Lung (tissue), 16 donors: ENCODE measurements around the gene HYCC2. TPM values are rescaled to one million over a fixed set of nuclear protein-coding genes. Genes with fewer than 3 reads are reported as not detected.

Experiments used
- ATAC-seq: fragments of 200-7000 bp; cut with Tn5 transposase; one replicate; pipeline ENCODE4 v1.9.1; 2020; ENCODE audit warnings: moderate number of reproducible peaks; ENCODE audit not compliant: insufficient read depth, low FRiP score
- DNase-seq, 3 donors: peaks; one replicate each; pipeline ENCODE4 v3.0.0-alpha.2; 2013 to 2017
- H3K27ac ChIP-seq, 2 donors: one replicate each; pipeline ENCODE4 v1.5.1; 2013; ENCODE audit warnings: mild to moderate bottlenecking in 2 of 2, moderate library complexity in 2 of 2, control low read depth in 1 of 2, inconsistent platforms in 1 of 2, low read depth in 1 of 2, low read length in 1 of 2
- H3K27me3 ChIP-seq, 3 donors: one replicate each; pipeline ENCODE4 v1.5.1; 2013; ENCODE audit warnings: low read length in 2 of 3; ENCODE audit not compliant: control insufficient read depth in 3 of 3, insufficient read depth in 3 of 3
- H3K36me3 ChIP-seq, 4 donors: one replicate each; pipeline ENCODE4 v1.5.1; 2013; ENCODE audit warnings: low read length in 4 of 4, mild to moderate bottlenecking in 1 of 4, moderate library complexity in 1 of 4; ENCODE audit not compliant: control insufficient read depth in 4 of 4, insufficient read depth in 4 of 4
- H3K4me1 ChIP-seq, 5 donors: one replicate each; pipeline ENCODE4 v1.5.1; 2013; ENCODE audit warnings: low read length in 5 of 5, mild to moderate bottlenecking in 2 of 5, moderate library complexity in 1 of 5; ENCODE audit not compliant: control insufficient read depth in 5 of 5, insufficient read depth in 5 of 5
- H3K4me3 ChIP-seq: one replicate; pipeline ENCODE4 v1.5.1; 2013; ENCODE audit warnings: mild to moderate bottlenecking, control low read depth, moderate library complexity
- H3K9ac ChIP-seq, 2 donors: one replicate each; pipeline ENCODE4 v1.5.1; 2013; ENCODE audit warnings: low read length in 2 of 2, control low read depth in 1 of 2; ENCODE audit not compliant: insufficient read depth in 1 of 2
- H3K9me3 ChIP-seq, 4 donors: one replicate each; pipeline ENCODE4 v1.5.1; 2013; ENCODE audit warnings: low read length in 3 of 4, mild to moderate bottlenecking in 1 of 4, moderate library complexity in 1 of 4; ENCODE audit not compliant: control insufficient read depth in 4 of 4, insufficient read depth in 3 of 4
- WGBS, 2 donors: extraction: QIAGEN DNeasy Blood & Tissue Kit; methylation state at CpG; one replicate each; pipeline ENCODE4 v1.1.7; 2013; 5-methylcytosine and 5-hydroxymethylcytosine counted together
- long read RNA-seq, 5 donors: transcript quantifications; one replicate each; lab custom pipeline, GENCODE V29; 2026
- polyA plus RNA-seq, 2 donors: library from polyadenylated mRNA; stranded (reverse); fragments of 200-250 nt; gene quantifications; one replicate each; pipeline ENCODE4 v1.2.1, GENCODE V29; 2013
- total RNA-seq, 2 donors: library from RNA; depleted of rRNA in 1 of 2; stranded (reverse); fragments of >200 nt in 1 of 2; gene quantifications; one replicate each; pipeline ENCODE4 v1.2.1, GENCODE V29; 2014 to 2021
- TF ChIP-seq, protein P1 (sequence below): IDR thresholded peaks from 2 replicates; pipeline ENCODE4 v1.5.1; 2012; ENCODE audit warnings: mild to moderate bottlenecking; ENCODE audit errors: control extremely low read depth, extremely low read depth
- donor health status: control.
- donor health status: control.
- donor health status: Bipolar disorder and iron deficiency.
- donor health status: healthy.
- donor health status: DM: yes; HTN: yes; CAD: no.

Gene HYCC2
- 10 to 100 TPM; 25.2 to 36.4 TPM for total RNA-seq
- polyA plus RNA-seq = 1 to 10 TPM; 5.7 to 6.7 TPM
- long read RNA-seq, donor 1, full-length matches to known transcripts = 2 of 2 reads
- long read RNA-seq, donor 1, partial matches to known transcripts = 0 of 2 reads
- long read RNA-seq, donor 1, other reads (novel, unspliced or antisense) = 0 of 2 reads
- long read RNA-seq, donor 2, full-length matches to known transcripts = 1 of 10 reads
- long read RNA-seq, donor 2, partial matches to known transcripts = 9 of 10 reads
- long read RNA-seq, donor 2, other reads (novel, unspliced or antisense) = 0 of 10 reads
- long read RNA-seq, donor 3, full-length matches to known transcripts = 2 of 154 reads
- long read RNA-seq, donor 3, partial matches to known transcripts = 63 of 154 reads
- long read RNA-seq, donor 3, other reads (novel, unspliced or antisense) = 89 of 154 reads
- long read RNA-seq, donor 4, partial matches to known transcripts = 273 of 273 reads
- long read RNA-seq, donor 4, other reads (novel, unspliced or antisense) = 0 of 273 reads
- long read RNA-seq, donor 5, partial matches to known transcripts = 108 of 278 reads
- long read RNA-seq, donor 5, other reads (novel, unspliced or antisense) = 170 of 278 reads

DNA sequence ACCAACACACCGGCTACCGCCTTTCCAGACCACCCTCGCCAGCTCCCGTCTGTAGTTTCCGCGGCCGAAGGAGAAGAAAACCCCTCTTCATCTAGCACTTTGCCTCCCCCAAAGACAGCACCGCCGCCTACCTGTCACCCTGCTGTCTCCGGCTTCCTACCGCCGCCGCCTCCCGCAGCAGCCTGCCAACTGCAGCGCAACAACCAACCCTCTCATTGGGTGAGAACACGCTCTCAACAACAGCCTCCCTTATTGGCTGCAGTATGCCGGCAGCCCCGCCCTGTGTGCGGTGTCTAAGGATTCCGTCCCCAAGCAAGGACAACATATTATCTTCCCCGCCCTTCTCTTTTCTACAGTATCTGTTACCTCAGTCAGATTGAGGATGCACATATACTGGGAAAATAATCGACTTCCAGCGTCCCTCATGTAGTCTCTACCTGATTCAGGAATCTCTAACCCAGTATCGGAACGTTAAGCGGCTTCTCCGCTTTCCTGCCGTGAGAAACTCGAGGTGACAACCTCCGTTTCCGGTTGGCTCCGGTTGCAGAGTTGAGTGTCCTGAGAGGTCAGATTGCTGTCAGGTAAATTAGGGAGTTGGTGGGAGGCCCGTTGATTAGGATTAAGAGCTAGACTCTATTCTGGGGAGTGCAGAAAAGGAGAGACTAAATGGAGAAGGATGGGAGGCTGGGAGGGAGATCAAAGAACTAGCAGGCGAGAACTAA lies at the start of gene HYCC2, which contains the start of gene NDUFB3:
TSS of gene HYCC2 (minus strand) at position 193 of the 722 bp plus-strand sequence. CDS start 47,662 bp downstream, outside the sequence.
TSS of gene NDUFB3 (plus strand) at position 523 of the 722 bp plus-strand sequence. CDS start 6,882 bp downstream, outside the sequence.
- TF ChIP-seq, protein P1, sequence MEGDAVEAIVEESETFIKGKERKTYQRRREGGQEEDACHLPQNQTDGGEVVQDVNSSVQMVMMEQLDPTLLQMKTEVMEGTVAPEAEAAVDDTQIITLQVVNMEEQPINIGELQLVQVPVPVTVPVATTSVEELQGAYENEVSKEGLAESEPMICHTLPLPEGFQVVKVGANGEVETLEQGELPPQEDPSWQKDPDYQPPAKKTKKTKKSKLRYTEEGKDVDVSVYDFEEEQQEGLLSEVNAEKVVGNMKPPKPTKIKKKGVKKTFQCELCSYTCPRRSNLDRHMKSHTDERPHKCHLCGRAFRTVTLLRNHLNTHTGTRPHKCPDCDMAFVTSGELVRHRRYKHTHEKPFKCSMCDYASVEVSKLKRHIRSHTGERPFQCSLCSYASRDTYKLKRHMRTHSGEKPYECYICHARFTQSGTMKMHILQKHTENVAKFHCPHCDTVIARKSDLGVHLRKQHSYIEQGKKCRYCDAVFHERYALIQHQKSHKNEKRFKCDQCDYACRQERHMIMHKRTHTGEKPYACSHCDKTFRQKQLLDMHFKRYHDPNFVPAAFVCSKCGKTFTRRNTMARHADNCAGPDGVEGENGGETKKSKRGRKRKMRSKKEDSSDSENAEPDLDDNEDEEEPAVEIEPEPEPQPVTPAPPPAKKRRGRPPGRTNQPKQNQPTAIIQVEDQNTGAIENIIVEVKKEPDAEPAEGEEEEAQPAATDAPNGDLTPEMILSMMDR = peak; percentile 35
- 0% methylated on average over 34 of the region's 34 CpGs for WGBS, 2 donors
- peaks cover 0 to 26% (median 2%) of the 10 kb centered on the region in 5 donors for H3K4me1 ChIP-seq

DNA sequence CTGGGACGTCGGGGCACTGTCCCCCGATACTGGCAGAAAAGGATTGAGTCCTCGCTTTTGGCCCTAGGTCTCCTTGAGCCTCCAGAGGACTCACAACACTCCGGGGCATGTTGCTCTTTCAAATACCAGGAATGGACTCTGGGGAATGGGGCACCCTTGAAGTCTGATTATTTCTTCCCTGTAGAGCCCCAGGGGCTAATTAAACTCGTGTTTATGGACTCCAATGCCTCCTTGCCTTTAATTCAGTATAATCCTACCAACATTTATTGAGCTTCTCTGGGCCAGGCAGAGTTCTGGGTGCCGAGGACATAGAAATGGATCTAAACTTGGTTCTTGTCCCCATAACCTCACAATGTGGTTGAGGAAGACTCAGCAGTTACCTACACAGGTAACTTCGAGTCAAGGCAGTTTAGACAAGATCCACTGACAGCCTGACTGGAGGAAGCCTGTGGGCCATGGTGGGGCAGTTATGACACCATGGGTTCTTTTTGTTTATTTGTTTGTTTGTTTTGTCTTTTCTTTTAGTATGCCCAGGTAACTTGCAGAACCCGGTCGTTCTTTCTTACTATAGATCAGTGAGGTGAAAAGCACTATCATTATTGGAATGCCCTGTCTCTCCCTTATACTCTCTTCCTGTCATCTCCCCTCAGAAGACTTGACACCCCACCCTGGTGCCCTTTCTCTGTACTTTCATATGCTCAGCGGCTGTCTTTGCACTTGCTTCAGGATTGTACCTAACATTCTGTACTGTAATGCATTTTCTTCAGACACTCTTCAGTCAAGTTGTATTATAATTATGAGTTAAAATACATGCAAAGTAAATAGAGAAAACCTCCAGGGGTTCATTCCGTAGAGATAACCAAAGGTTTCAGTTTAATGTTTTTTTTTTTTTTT lies 47.7 kb upstream of the HYCC2 start:
- Histone ChIP-seq H3K27me3 (no peaks in the 10 kb centered on the region), H3K9me3 (no peaks in the 10 kb centered on the region), H3K4me1 (peaks cover 0 to 16% (median 9%) of the 10 kb centered on the region in 5 donors), H3K9ac (peak overlapping the region; percentile 31 to 86), H3K27ac (peak overlapping the region; percentile 99 to 100), H3K36me3 (peaks cover 0 to 3% (median 0%) of the 10 kb centered on the region in 4 donors), H3K4me3 (peak overlapping the region; percentile 82)
- TF ChIP-seq, protein P1 = no peak
- WGBS, 2 donors = 3 to 4% methylated on average over 12 of the region's 12 CpGs
- ATAC-seq = peak; percentile 1
- DNase-seq = peak in 2 of 3 donors; percentile 52 to 60

More for the DNA sequence above, at the start of gene HYCC2, which contains the start of gene NDUFB3:
- H3K27ac ChIP-seq = peak within 1 kb of the TSS; percentile 92 to 95
- peak within 1 kb of the TSS; percentile 98 for H3K4me3 ChIP-seq
- ATAC-seq = peak; percentile 99
- no peaks in the 10 kb centered on the region for H3K27me3 ChIP-seq
- H3K36me3 ChIP-seq = peaks cover 0 to 5% (median 0%) of the 10 kb centered on the region in 4 donors
- H3K9me3 ChIP-seq = no peaks in the 10 kb centered on the region
- peak within 1 kb of the TSS; percentile 18 to 95 for H3K9ac ChIP-seq
- DNase-seq = peak; percentile 94 to 97 (median 97)
